DND-41 (cell line): ENCODE measurements around the gene PRKCE.

Experiments used
- EZH2 ChIP-seq: IDR thresholded peaks from 3 replicates; pipeline ENCODE4 v1.6.1; 2012; ENCODE audit warnings: borderline replicate concordance, low read depth, mild to moderate bottlenecking, moderate library complexity, low read length, inconsistent platforms; ENCODE audit not compliant: severe bottlenecking
- TF ChIP-seq, protein P1 (sequence below): IDR thresholded peaks from 2 replicates; pipeline ENCODE4 v1.5.1; 2012; ENCODE audit warnings: borderline replicate concordance, low read length, moderate library complexity, mild to moderate bottlenecking; ENCODE audit not compliant: poor library complexity, severe bottlenecking; ENCODE audit errors: extremely low read depth

DNA sequence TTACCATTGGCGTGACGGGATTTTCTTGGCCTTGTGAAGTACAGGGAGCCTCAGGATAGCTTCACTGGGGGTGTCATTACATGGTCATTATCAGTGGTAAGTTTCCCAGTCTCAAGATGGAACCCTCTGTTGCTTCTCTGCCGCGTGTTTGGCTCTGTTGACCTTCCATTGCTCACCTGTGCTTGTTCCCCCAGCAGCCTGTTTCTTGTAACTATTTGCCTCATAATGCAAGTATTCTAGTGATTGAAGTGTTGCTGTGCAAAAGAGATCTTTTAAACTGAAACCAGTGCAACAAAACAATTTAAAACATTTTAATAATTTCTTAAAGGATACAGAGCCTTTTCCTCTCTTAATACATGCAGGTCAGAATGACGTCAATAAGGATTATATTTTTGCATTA lies 24.6 kb downstream of the PRKCE start:
- TF ChIP-seq, protein P1, sequence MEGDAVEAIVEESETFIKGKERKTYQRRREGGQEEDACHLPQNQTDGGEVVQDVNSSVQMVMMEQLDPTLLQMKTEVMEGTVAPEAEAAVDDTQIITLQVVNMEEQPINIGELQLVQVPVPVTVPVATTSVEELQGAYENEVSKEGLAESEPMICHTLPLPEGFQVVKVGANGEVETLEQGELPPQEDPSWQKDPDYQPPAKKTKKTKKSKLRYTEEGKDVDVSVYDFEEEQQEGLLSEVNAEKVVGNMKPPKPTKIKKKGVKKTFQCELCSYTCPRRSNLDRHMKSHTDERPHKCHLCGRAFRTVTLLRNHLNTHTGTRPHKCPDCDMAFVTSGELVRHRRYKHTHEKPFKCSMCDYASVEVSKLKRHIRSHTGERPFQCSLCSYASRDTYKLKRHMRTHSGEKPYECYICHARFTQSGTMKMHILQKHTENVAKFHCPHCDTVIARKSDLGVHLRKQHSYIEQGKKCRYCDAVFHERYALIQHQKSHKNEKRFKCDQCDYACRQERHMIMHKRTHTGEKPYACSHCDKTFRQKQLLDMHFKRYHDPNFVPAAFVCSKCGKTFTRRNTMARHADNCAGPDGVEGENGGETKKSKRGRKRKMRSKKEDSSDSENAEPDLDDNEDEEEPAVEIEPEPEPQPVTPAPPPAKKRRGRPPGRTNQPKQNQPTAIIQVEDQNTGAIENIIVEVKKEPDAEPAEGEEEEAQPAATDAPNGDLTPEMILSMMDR = no peak
- TF ChIP-seq EZH2 = no peak
